Measurements from ENCODE around the gene CHML. TPM values are rescaled to one million over a fixed set of nuclear protein-coding genes. Genes with fewer than 3 reads are reported as not detected.

CHML gene
- total RNA-seq, 1 donor from 2014 or later: 43.6 TPM

DNA sequence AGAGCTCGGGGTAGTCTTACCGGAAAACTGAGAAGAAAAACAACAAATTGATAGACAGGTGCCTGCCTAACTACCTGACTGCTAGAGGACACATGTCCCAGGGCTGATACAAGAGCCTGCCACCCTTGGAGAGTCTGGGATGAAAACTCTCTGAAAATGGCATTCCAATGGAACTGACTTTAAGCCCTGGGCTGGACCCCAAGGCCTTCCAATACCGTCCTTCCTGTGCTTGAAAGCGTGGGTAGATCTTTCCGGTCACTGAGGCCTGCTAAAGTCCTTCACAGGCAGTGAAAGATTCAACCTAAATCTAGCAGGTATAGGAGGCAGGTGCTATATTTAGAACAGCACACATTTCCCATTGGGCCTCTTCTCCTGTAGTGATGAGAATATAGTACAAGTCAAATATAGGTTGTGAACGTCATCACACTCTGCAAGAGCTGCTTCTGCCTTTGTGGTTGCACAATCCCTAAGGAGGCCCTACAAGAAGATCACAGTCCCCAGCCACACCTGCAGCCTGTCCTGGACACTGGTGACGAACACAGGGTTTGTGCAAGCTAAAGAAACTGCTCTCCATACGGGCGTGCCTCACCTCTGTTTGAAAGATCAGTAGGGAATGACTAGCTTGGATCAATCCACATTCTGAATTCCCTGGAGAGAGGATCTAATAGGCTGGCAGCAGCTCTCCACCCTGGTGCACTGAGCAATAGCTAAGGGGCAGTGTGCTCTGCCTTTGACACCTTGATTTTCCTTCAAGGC is 876 bp upstream of the CHML start:
- Histone ChIP-seq H3F3A (ENCODE audit: low read depth) (no peaks in the 10 kb centered on the region), H3K4me2 (peak overlapping the region; percentile 65), H3K4me3 (peak overlapping the region; percentile 82), H3K79me2 (ENCODE audit: low read depth) (peaks cover 34% of the 10 kb centered on the region), H3K4me1 (peaks cover 18% of the 10 kb centered on the region), H3K27ac (no peak overlapping the region), H4K20me1 (ENCODE audit: low read depth) (peaks cover 24% of the 10 kb centered on the region), H3K27me3 (no peaks in the 10 kb centered on the region), H2AFZ (replicated peaks) (peak overlapping the region; percentile 78), H3K9ac (no peak overlapping the region), H3K9me3 (ENCODE audit: low read depth) (no peaks in the 10 kb centered on the region), H3K36me3 (no peaks in the 10 kb centered on the region)
- H3K27me3 Mint-ChIP-seq (ENCODE audit: insufficient read depth, low read depth): peaks cover 5% of the 10 kb centered on the region
- no peak for DNase-seq (ENCODE audit: low spot score)
- H3K27ac Mint-ChIP-seq: peak overlapping the region; percentile 52
- peaks cover 25% of the 10 kb centered on the region for H3K36me3 Mint-ChIP-seq
- peaks cover 23% of the 10 kb centered on the region for H3K9me3 Mint-ChIP-seq
- H3K4me3 Mint-ChIP-seq: peak overlapping the region; percentile 87
- TF ChIP-seq EZH2phosphoT487 (IDR thresholded peaks at IDR 0.05) (no peak), EZH2 (IDR thresholded peaks at IDR 0.05) (no peak), CTCF (IDR thresholded peaks at IDR 0.05) (no peak)
- H3K4me1 Mint-ChIP-seq: peaks cover 22% of the 10 kb centered on the region

DNA sequence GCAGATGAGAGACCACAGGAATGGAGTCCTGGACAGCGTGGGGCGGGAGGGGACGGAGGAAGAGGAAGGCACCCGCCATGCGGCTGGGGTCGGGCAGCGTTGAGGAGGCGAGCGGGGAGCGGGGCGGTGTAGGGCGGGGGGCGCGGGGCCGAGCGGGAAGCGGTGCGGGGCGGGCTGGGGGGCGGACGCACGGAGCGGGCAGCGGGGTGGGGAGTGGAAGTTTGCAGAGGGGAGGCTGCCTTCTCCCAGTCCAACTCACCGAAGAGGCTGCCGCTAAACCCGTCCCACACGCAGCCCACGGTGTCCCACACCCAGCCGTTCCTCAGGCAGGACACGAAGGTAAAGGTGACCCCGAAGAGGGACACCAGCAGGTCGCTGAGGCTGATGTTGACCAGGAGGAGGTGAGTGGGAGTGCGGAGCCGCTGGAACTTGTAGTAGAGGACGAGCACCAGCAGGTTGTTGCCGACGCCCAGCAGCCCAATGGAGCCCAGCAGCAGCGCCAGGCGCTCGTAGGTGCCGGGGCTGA is 483 bp downstream of the CHML start:
- H3K4me2 ChIP-seq: peak overlapping the region; percentile 97
- peak overlapping the region; percentile 82 for H3K4me3 ChIP-seq
- peaks cover 38% of the 10 kb centered on the region for H3K36me3 Mint-ChIP-seq
- H3K9me3 Mint-ChIP-seq: peaks cover 32% of the 10 kb centered on the region
- TF ChIP-seq EZH2phosphoT487 (IDR thresholded peaks at IDR 0.05): no peak
- no peak for TF ChIP-seq CTCF (IDR thresholded peaks at IDR 0.05)
- peaks cover 48% of the 10 kb centered on the region for H3K79me2 ChIP-seq (ENCODE audit: low read depth)
- H2AFZ ChIP-seq (replicated peaks): peak overlapping the region; percentile 91
- H3K36me3 ChIP-seq: peaks cover 7% of the 10 kb centered on the region
- peaks cover 24% of the 10 kb centered on the region for H4K20me1 ChIP-seq (ENCODE audit: low read depth)
- H3K4me3 Mint-ChIP-seq: peak overlapping the region; percentile 91
- H3F3A ChIP-seq (ENCODE audit: low read depth): no peaks in the 10 kb centered on the region
- no peaks in the 10 kb centered on the region for H3K9me3 ChIP-seq (ENCODE audit: low read depth)
- H3K27me3 ChIP-seq: no peaks in the 10 kb centered on the region
- H3K27ac Mint-ChIP-seq: peak overlapping the region; percentile 92
- peaks cover 22% of the 10 kb centered on the region for H3K4me1 Mint-ChIP-seq
- H3K27me3 Mint-ChIP-seq (ENCODE audit: insufficient read depth, low read depth): peaks cover 2% of the 10 kb centered on the region
- DNase-seq (ENCODE audit: low spot score): peak; percentile 67
- peaks cover 18% of the 10 kb centered on the region for H3K4me1 ChIP-seq
- H3K27ac ChIP-seq: peak overlapping the region; percentile 80
- H3K9ac ChIP-seq: peak overlapping the region; percentile 38

DNA sequence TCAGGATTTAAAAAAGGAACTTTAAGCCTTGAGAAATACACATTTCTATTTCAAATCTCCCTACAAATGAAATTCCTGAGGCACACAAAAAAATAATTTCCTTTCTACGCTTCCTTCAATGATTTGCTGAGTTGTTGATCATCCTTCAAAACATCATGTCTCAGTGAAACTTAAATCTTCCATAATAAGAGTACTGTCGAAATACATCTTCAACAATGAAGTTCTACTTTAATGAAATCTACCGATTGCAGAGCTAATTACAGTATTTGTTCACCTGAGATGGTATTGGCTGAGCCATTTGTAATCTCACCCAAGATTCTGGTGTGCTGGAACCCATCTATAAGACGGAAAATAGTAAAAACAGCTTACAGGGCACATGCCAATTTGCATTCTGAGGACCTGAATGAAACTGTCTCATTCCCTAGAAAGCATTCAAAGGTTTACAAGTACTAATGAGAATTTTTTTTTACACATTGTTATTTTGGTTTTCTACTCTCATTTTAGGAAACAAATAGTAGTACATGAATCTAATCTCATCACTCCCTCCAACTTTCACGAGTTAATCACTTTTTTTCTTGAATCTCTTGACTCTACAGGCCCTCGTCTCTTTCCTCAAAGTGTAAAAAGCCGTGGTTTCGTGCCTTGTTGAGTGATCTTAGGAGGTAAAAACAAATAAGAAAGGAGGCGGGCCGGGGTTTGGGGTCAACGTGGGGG is 1.1 kb downstream of the CHML start:
- H3K27me3 ChIP-seq: no peaks in the 10 kb centered on the region
- TF ChIP-seq CTCF (IDR thresholded peaks at IDR 0.05): no peak
- no peak for TF ChIP-seq EZH2 (IDR thresholded peaks at IDR 0.05)
- TF ChIP-seq EZH2phosphoT487 (IDR thresholded peaks at IDR 0.05): no peak

More for the DNA sequence above, 1.1 kb downstream of the CHML start:
- peaks cover 7% of the 10 kb centered on the region for H3K36me3 ChIP-seq
- DNase-seq (ENCODE audit: low spot score): no peak
- peak overlapping the region; percentile 82 for H3K4me3 ChIP-seq
- peaks cover 24% of the 10 kb centered on the region for H4K20me1 ChIP-seq (ENCODE audit: low read depth)
- peaks cover 22% of the 10 kb centered on the region for H3K4me1 Mint-ChIP-seq
- H3K9me3 Mint-ChIP-seq: peaks cover 36% of the 10 kb centered on the region
- peaks cover 54% of the 10 kb centered on the region for H3K79me2 ChIP-seq (ENCODE audit: low read depth)
- peak overlapping the region; percentile 91 for H3K4me3 Mint-ChIP-seq
- peak overlapping the region; percentile 38 for H3K9ac ChIP-seq
- no peaks in the 10 kb centered on the region for H3K9me3 ChIP-seq (ENCODE audit: low read depth)
- H3F3A ChIP-seq (ENCODE audit: low read depth): no peaks in the 10 kb centered on the region
- peak overlapping the region; percentile 92 for H3K27ac Mint-ChIP-seq
- H3K4me1 ChIP-seq: peaks cover 18% of the 10 kb centered on the region
- H3K36me3 Mint-ChIP-seq: peaks cover 44% of the 10 kb centered on the region
- H3K27me3 Mint-ChIP-seq (ENCODE audit: insufficient read depth, low read depth): peaks cover 2% of the 10 kb centered on the region
- no peak overlapping the region for H3K27ac ChIP-seq
- peak overlapping the region; percentile 97 for H3K4me2 ChIP-seq
- H2AFZ ChIP-seq (replicated peaks): peak overlapping the region; percentile 91
